ENCODE measurements around the gene ODAD4.

DNA sequence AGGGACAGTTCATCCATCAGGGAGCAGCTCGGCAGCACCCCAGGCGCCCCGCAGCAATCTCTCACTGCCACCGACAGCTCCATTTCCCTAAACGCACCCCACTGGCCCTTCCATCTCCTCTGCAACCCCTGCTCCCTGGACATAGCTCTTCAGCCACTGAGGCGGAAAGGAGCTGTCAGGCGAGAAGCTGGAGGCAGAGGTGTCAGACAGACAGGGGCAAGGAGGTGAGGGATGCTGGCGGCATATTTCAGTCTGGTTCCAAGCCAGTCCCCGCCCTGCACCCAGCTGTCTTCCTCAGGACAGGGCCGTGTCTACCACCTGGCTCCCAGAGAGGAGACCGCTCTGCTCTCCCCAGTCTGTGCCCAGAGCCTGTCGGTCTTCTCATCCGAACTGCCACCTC is 21.3 kb upstream of the ODAD4 start:
- TF ChIP-seq, protein P1, sequence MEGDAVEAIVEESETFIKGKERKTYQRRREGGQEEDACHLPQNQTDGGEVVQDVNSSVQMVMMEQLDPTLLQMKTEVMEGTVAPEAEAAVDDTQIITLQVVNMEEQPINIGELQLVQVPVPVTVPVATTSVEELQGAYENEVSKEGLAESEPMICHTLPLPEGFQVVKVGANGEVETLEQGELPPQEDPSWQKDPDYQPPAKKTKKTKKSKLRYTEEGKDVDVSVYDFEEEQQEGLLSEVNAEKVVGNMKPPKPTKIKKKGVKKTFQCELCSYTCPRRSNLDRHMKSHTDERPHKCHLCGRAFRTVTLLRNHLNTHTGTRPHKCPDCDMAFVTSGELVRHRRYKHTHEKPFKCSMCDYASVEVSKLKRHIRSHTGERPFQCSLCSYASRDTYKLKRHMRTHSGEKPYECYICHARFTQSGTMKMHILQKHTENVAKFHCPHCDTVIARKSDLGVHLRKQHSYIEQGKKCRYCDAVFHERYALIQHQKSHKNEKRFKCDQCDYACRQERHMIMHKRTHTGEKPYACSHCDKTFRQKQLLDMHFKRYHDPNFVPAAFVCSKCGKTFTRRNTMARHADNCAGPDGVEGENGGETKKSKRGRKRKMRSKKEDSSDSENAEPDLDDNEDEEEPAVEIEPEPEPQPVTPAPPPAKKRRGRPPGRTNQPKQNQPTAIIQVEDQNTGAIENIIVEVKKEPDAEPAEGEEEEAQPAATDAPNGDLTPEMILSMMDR (IDR thresholded peaks at IDR 0.05): no peak
- no peak for TF ChIP-seq POLR2A (IDR thresholded peaks at IDR 0.05)
